Measurements from ENCODE around the gene TPSG1.

GRCh38 chr16:1194665-1195392 lies 30.2 kb downstream of the TPSG1 start:
- TF ChIP-seq PAX8 (CRISPR knock-in tag; IDR thresholded peaks at IDR 0.05; ENCODE audit: borderline replicate concordance): no peak
- TF ChIP-seq ZNF282 (IDR thresholded peaks at IDR 0.05; ENCODE audit: partially characterized antibody): no peak
- TF ChIP-seq XBP1 (CRISPR knock-in tag; IDR thresholded peaks at IDR 0.05): no peak
- TF ChIP-seq ZNF232 (CRISPR knock-in tag; IDR thresholded peaks at IDR 0.05; ENCODE audit: borderline replicate concordance): no peak
- no peak for TF ChIP-seq DDIT3 (CRISPR knock-in tag; IDR thresholded peaks at IDR 0.05)
- no peak for TF ChIP-seq EP300 (IDR thresholded peaks at IDR 0.05; ENCODE audit: low read depth in 2 of 2, low read length in 2 of 2)
- TF ChIP-seq EP300 (CRISPR knock-in tag; IDR thresholded peaks at IDR 0.05; ENCODE audit: borderline replicate concordance): no peak
- no peak for TF ChIP-seq NFAT5 (CRISPR knock-in tag; IDR thresholded peaks at IDR 0.05)
- TF ChIP-seq JUN (CRISPR knock-in tag; IDR thresholded peaks at IDR 0.05): no peak
- no peak for TF ChIP-seq ETV6 (CRISPR knock-in tag; conservative IDR thresholded peaks at IDR 0.05)
- peak; percentile 86 for TF ChIP-seq CTCF (CRISPR knock-in tag; IDR thresholded peaks at IDR 0.05)

All from HepG2 (cell line).